Measurements from ENCODE around the gene DENND10.

DNA sequence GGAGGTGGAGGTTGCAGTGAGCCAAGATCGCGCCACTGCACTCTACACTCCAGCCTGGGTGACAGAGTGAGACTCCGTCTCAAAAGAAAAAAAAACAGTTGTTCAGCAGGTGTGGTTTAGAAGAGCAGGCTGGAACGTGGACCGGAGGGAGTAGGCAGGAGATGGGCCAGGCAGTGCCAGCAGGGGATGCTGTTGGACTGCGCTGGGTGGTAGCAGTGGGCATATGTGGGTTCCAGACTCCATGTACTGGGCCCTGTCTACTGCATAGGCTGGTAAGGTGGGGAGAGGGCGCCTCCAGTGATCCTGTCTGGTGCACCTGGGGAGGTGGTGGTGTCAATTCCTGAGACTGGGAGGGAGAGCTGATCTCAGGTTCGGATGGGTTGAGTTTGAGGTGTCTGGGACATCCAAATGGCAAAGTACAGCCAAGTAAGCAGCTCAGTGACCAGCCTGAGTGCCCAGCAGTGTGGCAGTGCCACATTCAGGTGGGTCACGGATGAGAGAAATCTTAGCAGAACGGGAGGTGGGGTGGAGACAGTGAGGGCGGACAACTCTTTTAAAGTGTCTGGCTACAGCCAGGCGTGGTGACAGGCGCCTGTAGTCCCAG, 35.7 kb downstream of the DENND10 start:
- TF ChIP-seq POLR2AphosphoS5 (IDR thresholded peaks at IDR 0.05; ENCODE audit: low read depth, low read length): no peak
- 0 out of 2 replicates have a peak, but pooled peaks have one; percentile 10 for TF ChIP-seq POLR2A (IDR thresholded peaks at IDR 0.05; ENCODE audit: low read depth, low read length)

Measured in GM12891 (cell line).